ENCODE results near the gene PRAMEF15.
"Not testable (repeated sequence)": the region's sequence is repeated elsewhere in the genome, so short reads cannot be mapped to it uniquely, and the experiment has no call there.

The PRAMEF15 gene

DNA sequence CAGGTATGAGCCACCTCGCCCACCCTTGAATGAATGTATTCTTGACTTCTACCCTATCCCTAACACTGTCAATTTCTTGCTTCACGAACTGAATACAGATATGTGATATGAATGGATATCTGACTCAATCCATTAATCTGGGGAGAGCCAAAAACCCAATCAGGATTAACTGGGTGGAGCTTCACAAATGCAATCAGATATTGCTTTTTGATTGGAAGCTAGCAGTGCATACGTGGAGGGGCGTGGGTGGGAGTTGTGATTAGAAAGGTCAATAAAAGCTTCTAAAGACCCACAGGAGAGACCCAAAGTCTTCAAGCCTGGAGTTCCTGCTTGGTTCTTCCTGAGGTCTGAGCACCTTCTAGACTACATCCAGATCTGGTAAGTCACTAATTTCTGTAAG, at the start of gene PRAMEF15:
PRAMEF15 (plus strand) TSS at position 301 of the 400 bp plus-strand sequence. CDS start 2,827 bp downstream, outside the sequence.
- in situ Hi-C loops (cut with MboI; ENCODE audit: low sequenced_read_pairs), result not testable (repeated sequence)

DNA sequence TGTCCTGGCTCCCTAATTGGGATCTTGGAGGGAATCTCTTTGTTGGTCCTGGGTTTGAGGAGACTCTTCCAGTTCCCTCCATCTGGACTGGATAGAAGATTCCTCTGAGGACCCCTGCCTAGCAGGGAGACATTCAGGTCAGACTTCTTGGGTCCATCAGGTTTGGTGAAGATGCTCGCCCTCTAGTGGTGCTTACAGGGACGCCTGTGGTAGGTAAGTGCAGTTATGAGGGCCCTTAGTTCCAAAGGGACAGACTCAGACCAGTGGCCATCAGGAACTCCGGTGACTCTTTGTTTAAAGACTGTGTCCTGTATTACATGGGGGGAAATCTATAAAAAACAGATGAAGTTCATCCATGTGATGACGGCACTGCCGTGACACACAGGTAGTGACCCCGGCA, 38.4 kb upstream of the PRAMEF15 start:
- in situ Hi-C loops (cut with MboI; ENCODE audit: low sequenced_read_pairs), result not testable (repeated sequence)

DNA sequence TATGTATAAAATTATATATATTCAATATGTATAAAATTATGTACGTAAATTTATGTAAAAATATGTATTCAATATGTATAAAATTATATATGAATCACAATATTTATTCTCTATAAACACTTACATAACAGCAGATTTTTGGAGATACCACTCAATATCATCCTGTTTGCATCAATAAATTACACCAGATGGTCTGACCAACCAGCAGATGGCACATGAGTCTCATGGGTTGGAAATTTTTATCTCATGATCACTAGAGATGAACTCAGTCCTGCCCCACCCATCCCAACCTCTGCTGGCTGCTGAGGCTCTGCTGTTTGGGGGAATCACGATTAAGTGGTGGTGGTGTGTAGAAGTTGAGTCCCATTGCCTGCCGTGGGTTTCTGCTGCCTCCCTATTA, 35.8 kb upstream of the PRAMEF15 start:
- in situ Hi-C loops (cut with MboI; ENCODE audit: low sequenced_read_pairs), result not testable (repeated sequence)

GRCh38 chr1:13285037-13285436, 30.3 kb upstream of the PRAMEF15 start, which contains the start of gene PRAMEF8:
Gene PRAMEF8 (minus strand): TSS chr1:13285137. CDS start chr1:13284091, 1,046 bp downstream.
- in situ Hi-C loops (cut with MboI; ENCODE audit: low sequenced_read_pairs), result not testable (repeated sequence)

GRCh38 chr1:13289030-13289429, 26.4 kb upstream of the PRAMEF15 start:
- in situ Hi-C loops (cut with MboI; ENCODE audit: low sequenced_read_pairs), result not testable (repeated sequence)

DNA sequence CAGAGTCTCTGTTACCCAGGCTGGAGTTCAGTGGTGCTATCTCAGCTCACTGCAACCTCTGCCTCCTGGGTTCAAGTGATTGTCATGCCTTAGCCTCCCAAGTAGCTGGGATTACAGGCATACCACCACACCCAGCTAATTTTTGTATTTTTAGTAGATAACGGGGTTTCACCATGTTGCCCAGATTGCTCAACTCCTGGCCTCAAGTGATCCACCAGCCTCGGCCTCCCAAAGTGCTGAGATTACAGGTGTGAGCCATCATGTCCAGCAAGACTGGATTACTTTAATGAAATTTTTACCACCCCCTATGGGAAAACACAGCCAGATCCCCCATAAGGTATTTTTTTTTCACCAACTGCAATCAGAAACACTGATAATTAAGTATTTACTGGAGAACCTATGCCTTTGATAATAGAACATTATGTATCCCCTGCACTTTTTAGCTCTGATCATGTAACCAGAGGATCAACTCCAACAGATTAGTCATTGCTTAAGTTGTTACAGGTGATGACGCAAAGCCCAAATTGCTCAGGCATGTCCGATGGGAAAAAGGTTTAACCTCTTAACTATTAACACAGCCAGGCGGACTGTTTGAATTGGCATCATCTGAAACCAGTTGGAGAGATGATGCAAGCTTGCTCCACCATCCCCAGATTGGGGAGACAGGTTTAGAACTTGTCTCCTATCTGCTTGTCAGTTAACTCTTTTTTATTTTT, 18.0 kb upstream of the PRAMEF15 start:
- in situ Hi-C loops (cut with MboI; ENCODE audit: low sequenced_read_pairs), result not testable (repeated sequence)

- in situ Hi-C loops (cut with MboI; ENCODE audit: low sequenced_read_pairs), result not testable (repeated sequence)
These were observed 16.7 kb upstream of the PRAMEF15 start for GRCh38 chr1:13298699-13299098.

GRCh38 chr1:13302197-13302596, 13.2 kb upstream of the PRAMEF15 start:
- in situ Hi-C loops (cut with MboI; ENCODE audit: low sequenced_read_pairs), result not testable (repeated sequence)

DNA sequence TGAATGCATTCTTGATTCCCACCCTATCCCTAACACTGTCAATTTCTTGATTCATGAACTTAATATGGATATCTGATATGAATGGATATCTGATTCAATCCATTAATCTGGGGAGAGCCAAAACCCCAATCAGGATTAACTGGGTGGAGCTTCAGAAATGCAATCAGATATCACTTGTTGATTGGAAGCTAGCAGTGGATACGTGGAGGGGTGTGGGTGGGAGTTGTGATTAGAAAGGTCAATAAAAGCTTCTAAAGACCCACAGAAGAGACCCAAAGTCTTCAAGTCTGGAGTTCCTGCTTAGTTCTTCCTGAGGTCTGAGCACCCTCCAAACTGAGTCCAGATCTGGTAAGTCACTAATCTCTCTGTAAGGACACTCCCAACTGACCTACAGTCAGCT, 12.1 kb upstream of the PRAMEF15 start, which contains the start of gene PRAMEF33:
PRAMEF33 (plus strand) TSS at position 301 of the 400 bp plus-strand sequence. CDS start 2,416 bp downstream, outside the sequence.
- in situ Hi-C loops (cut with MboI; ENCODE audit: low sequenced_read_pairs), result not testable (repeated sequence)

GRCh38 chr1:13342496-13342895, 27.1 kb downstream of the PRAMEF15 start:
- in situ Hi-C loops (cut with MboI; ENCODE audit: low sequenced_read_pairs), result not testable (repeated sequence)

- in situ Hi-C loops (cut with MboI; ENCODE audit: low sequenced_read_pairs), result not testable (repeated sequence)
These were observed 31.7 kb downstream of the PRAMEF15 start, which contains the start of gene PRAMEF14 for GRCh38 chr1:13347034-13347433. Gene PRAMEF14 (minus strand): TSS chr1:13347134. CDS start chr1:13345314, 1,820 bp downstream.

DNA sequence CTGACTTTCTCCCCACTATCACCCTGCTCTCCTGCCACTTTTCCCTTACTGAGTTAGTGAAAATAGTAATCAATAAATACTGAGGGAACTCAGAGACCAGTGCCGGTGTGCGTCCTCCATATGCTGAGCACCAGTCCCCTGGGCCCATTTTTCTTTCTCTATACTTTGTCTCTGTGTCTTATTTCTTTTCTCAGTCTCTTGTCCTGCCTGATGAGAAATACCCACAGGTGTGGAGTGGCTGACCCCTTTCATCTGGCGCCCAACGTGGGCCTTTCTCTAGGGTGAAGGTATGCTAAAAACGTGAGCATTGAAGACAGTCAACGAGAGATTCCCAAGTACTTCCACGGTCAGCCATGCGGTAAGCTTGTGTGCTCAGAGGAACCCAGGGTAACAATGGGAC, 38.1 kb downstream of the PRAMEF15 start:
- in situ Hi-C loops (cut with MboI; ENCODE audit: low sequenced_read_pairs), result not testable (repeated sequence)

GRCh38 chr1:13354475-13354874, 39.1 kb downstream of the PRAMEF15 start:
- in situ Hi-C loops (cut with MboI; ENCODE audit: low sequenced_read_pairs), result not testable (repeated sequence)

GRCh38 chr1:13356774-13357173, 41.4 kb downstream of the PRAMEF15 start:
- in situ Hi-C loops (cut with MboI; ENCODE audit: low sequenced_read_pairs), result not testable (repeated sequence)

- in situ Hi-C loops (cut with MboI; ENCODE audit: low sequenced_read_pairs), result not testable (repeated sequence)
These were observed 47.0 kb downstream of the PRAMEF15 start for GRCh38 chr1:13362364-13362763.

DNA sequence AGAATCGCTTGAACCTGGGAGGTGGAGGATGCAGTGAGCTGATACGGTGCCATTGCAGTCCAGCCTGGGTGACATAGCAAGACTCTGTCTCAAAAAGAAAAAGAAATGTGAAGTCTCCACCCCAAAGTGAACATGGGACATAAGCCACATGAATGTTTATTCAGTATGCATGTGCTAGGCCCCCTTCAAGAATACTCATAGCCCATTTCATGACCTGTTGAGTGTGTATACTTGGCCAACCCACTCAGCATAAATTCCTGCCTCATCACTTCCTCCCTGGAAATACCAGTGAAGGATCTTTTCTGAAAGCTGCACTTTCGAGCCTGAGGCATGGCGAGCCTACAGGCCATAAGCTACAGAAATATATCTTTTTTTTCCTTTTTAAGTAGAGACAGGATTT, 49.5 kb downstream of the PRAMEF15 start:
- in situ Hi-C loops (cut with MboI; ENCODE audit: low sequenced_read_pairs), result not testable (repeated sequence)

DNA sequence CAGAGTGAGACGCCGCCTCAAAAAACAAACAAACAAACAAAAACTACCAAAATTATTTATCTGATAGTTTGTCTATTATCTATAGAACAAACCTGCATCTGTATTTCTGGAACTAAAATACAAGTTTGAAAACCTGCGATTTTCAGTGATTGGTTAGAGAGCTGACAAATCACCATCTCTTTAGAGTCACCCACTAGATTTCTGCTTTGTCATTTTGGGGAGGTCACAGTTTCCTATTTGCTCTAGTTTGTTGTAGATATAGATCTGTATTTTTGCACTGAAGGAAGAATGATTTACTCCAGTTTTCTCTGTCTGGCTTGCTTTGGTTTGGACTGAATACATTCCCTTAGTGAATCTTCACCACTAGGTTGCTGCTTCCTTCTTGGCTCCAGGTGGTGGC, 51.2 kb downstream of the PRAMEF15 start:
- in situ Hi-C loops (cut with MboI; ENCODE audit: low sequenced_read_pairs), result not testable (repeated sequence)

DNA sequence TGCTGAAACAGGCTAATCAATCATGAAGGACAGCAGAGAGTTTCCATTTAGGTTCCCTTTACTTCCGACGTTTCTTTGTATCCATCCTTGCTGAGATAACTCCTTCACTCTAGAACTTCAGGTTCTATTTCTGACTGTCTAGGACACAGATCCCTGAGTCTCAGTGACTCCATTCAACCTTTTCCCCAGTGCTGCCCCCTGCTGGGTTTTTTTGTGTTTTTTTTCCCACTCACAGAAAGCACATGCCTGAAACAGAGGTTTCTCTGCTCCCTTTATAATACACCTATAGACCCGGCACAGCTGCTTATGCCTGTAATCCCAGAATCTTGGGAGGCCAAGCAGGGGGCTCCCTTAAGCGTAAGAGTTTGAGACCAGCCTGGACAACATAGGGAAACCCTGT, 53.2 kb downstream of the PRAMEF15 start:
- in situ Hi-C loops (cut with MboI; ENCODE audit: low sequenced_read_pairs), result not testable (repeated sequence)

All from HL-60/S4 treated with retinoic acid at 250 ng/mL for 4 days and 3 days (cell line).